Lung microvascular endothelial cell (primary cell): Measurements from ENCODE around the gene FAM110C. TPM values are rescaled to one million over a fixed set of nuclear protein-coding genes. Genes with fewer than 3 reads are reported as not detected.

ENCODE experiments used
- DNase-seq, 2 donors: peaks; one replicate each; pipeline versions ENCODE4 v3.0.0 to v3.0.0-alpha.2; 2010; ENCODE audit warnings: low read depth in 2 of 2
- total RNA-seq: library from RNA; depleted of rRNA; stranded (reverse); fragments of >200 nt; gene quantifications from 2 replicates; pipeline ENCODE4 v1.2.1, GENCODE V29; 2014

The FAM110C gene
- total RNA-seq, 1 donor from 2014 or later: under 0.01 TPM

DNA sequence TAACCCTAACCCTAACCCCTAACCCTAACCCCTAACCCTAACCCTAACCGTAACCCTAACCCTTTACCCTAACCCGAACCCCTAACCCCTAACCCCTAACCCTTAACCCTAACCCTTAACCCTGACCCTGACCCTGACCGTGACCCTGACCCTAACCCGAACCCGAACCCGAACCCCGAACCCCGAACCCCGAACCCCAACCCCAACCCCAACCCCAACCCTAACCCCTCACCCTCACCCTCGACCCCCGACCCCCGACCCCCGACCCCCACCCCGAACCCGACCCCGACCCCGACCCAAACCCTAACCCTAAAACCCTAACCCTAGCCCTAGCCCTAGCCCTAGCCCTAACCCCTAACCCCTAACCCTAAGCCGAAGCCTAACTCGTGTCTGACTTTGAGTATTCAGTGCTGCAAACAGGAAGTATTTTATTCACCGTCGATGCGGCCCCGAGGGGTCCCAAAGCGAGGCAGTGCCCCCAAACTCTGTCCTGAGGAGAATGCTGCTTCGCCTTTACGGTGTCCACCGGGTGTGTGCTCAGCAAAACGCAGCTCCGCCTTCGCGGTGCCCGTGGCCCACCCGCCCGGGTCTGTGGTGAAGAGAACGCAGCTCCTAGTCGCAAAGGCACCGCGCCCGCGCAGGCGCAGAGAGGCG lies 36.0 kb downstream of the FAM110C start:
- peak in 1 of 2 donors; percentile 37 for DNase-seq

Other genes starting within 250 kb of the FAM110C start
- 11.1 and 13.7 TPM in 2 replicates for gene SH3YL1, start 217.5 kb upstream of the FAM110C start, total RNA-seq
- gene ACP1, start 218.4 kb upstream of the FAM110C start, total RNA-seq: 53.6 and 87.2 TPM in 2 replicates
- not detected in 2 replicates for gene ALKAL2, start 241.6 kb upstream of the FAM110C start, total RNA-seq